ENCODE data around the gene SCGB1D2.

The SCGB1D2 gene

GRCh38 chr11:62264004-62264403 lies 22.0 kb downstream of the SCGB1D2 start:
- DNase-seq: peak; percentile 16

GRCh38 chr11:62266558-62266957 lies 24.5 kb downstream of the SCGB1D2 start:
- DNase-seq: peak; percentile 8

- DNase-seq: no peak
Measured at GRCh38 chr11:62267050-62267449, 25.0 kb downstream of the SCGB1D2 start.

GRCh38 chr11:62267576-62267975 lies 25.5 kb downstream of the SCGB1D2 start:
- no peak for DNase-seq

- DNase-seq: no peak
Measured at GRCh38 chr11:62269654-62270278, 27.7 kb downstream of the SCGB1D2 start, which contains the start of gene SCGB2A2. TSS of gene SCGB2A2 (plus strand) at chr11:62270158. CDS start at chr11:62270217, 59 bp downstream.

- DNase-seq: no peak
Measured at GRCh38 chr11:62273284-62273683, 31.2 kb downstream of the SCGB1D2 start.

- DNase-seq: no peak
Measured at GRCh38 chr11:62273789-62274275, 31.8 kb downstream of the SCGB1D2 start.

- DNase-seq: no peak
Measured at GRCh38 chr11:62280452-62280851, 38.4 kb downstream of the SCGB1D2 start.

Data from EL (cell line).